Tibial nerve (tissue), 4 donors: ENCODE data around the gene IGSF22. TPM values are rescaled to one million over a fixed set of nuclear protein-coding genes. Genes with fewer than 3 reads are reported as not detected.
A peak's percentile ranks its signal among the peaks of the same experiment; 100 is the strongest.

Experiments used
- DNase-seq, 2 donors: peaks; one replicate each; pipeline ENCODE4 v3.0.0-alpha.2; 2019; ENCODE audit warnings: low spot score in 2 of 2
- H3K27ac ChIP-seq, 4 donors: fragments of 200-600 bp; sonication (generic) in 3 of 4; one replicate each; pipeline ENCODE4 v1.5.1; 2017 to 2019; ENCODE audit warnings: mild to moderate bottlenecking in 1 of 4
- H3K27me3 ChIP-seq, 2 donors: fragments of 200-600 bp; sonication (generic) in 1 of 2; one replicate each; pipeline versions ENCODE4 v1.5.1 to v1.6.0; 2017 to 2019
- H3K36me3 ChIP-seq, 3 donors: fragments of 200-600 bp; sonication (generic); one replicate each; pipeline ENCODE4 v1.5.1; 2018 to 2019
- H3K4me1 ChIP-seq, 4 donors: fragments of 200-600 bp; sonication (generic) in 3 of 4; one replicate each; pipeline ENCODE4 v1.5.1; 2017 to 2019
- H3K4me3 ChIP-seq, 4 donors: fragments of 200-600 bp; sonication (generic) in 3 of 4; one replicate each; pipeline ENCODE4 v1.5.1; 2017 to 2019; ENCODE audit warnings: mild to moderate bottlenecking in 1 of 4, moderate library complexity in 1 of 4
- H3K9me3 ChIP-seq, 4 donors: fragments of 200-600 bp; sonication (generic) in 3 of 4; one replicate each; pipeline ENCODE4 v1.5.1; 2017 to 2019
- EP300 ChIP-seq, 2 donors: sonication (generic); formaldehyde crosslinking; IDR thresholded peaks; one replicate each; pipeline ENCODE4 v1.6.1; 2017; ENCODE audit warnings: antibody characterized with exemption in 2 of 2, mild to moderate bottlenecking in 1 of 2
- POLR2A ChIP-seq, 2 donors: fragments of 450-650 bp; IDR thresholded peaks; one replicate each; pipeline ENCODE4 v1.6.1; 2017; ENCODE audit warnings: antibody characterized with exemption in 2 of 2, mild to moderate bottlenecking in 2 of 2, moderate library complexity in 2 of 2
- WGBS, 2 donors: methylation state at CpG; one replicate each; pipeline ENCODE4 v1.1.5; 2018; 5-methylcytosine and 5-hydroxymethylcytosine counted together
- total RNA-seq, 4 donors: library from RNA; depleted of rRNA; stranded (reverse); fragments of >200 nt; gene quantifications; one replicate each; pipeline ENCODE4 v1.1.0, GENCODE V29; 2016
- TF ChIP-seq, protein P1 (sequence below), 5 experiments: fragments of 200-600 bp in 3 of 5; fragments of 450-650 bp in 2 of 5; sonication (generic) in 3 of 5; IDR thresholded peaks; one replicate each; pipeline ENCODE4 v1.5.1; 2016 to 2019; ENCODE audit warnings: antibody characterized with exemption in 5 of 5, mild to moderate bottlenecking in 3 of 5, moderate library complexity in 2 of 5

Gene IGSF22
- total RNA-seq, 4 donors from 2014 or later = 0.44 to 0.90 TPM; not detected in 2

GRCh38 chr11:18731441-18731840 is 5.5 kb upstream of the IGSF22 start:
- DNase-seq = no peak
- WGBS, 2 donors = 87 to 100% methylated on average over 2 of the region's 2 CpGs
- TF ChIP-seq EP300 (IDR thresholded peaks at IDR 0.05) = no peak
- TF ChIP-seq, protein P1, sequence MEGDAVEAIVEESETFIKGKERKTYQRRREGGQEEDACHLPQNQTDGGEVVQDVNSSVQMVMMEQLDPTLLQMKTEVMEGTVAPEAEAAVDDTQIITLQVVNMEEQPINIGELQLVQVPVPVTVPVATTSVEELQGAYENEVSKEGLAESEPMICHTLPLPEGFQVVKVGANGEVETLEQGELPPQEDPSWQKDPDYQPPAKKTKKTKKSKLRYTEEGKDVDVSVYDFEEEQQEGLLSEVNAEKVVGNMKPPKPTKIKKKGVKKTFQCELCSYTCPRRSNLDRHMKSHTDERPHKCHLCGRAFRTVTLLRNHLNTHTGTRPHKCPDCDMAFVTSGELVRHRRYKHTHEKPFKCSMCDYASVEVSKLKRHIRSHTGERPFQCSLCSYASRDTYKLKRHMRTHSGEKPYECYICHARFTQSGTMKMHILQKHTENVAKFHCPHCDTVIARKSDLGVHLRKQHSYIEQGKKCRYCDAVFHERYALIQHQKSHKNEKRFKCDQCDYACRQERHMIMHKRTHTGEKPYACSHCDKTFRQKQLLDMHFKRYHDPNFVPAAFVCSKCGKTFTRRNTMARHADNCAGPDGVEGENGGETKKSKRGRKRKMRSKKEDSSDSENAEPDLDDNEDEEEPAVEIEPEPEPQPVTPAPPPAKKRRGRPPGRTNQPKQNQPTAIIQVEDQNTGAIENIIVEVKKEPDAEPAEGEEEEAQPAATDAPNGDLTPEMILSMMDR (IDR thresholded peaks at IDR 0.05) = no peak
- TF ChIP-seq POLR2A (IDR thresholded peaks at IDR 0.05) = no peak
- H3K4me3 ChIP-seq = no peak overlapping the region
- H3K4me1 ChIP-seq = peaks cover 0 to 12% (median 0%) of the 10 kb centered on the region in 4 donors
- H3K36me3 ChIP-seq = no peaks in the 10 kb centered on the region
- H3K27ac ChIP-seq = no peak overlapping the region
- H3K27me3 ChIP-seq = no peaks in the 10 kb centered on the region
- no peaks in the 10 kb centered on the region for H3K9me3 ChIP-seq

DNA sequence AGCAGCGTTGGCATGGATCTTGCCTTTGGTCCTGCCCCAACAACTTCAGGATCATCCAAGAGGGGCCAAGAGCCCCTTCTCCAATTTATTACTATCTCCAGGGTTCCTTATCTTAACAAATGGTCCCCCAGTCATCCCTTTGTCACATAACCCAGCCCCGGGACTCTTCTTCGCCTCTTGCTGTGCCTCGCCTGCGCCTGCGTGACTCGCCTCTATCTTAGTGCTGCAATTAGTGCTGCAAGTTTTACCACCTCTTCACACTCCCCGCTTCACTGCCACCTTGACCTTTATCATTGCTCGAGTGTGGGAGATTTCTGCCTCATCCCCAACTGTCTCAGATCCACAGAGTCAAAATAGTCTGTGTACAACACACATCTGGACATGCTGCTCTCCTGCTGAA is 4.0 kb upstream of the IGSF22 start:
- no peak overlapping the region for H3K27ac ChIP-seq
- TF ChIP-seq, protein P1 (IDR thresholded peaks at IDR 0.05) = no peak
- TF ChIP-seq EP300 (IDR thresholded peaks at IDR 0.05) = no peak
- TF ChIP-seq POLR2A (IDR thresholded peaks at IDR 0.05) = no peak
- peaks cover 0 to 12% (median 0%) of the 10 kb centered on the region in 4 donors for H3K4me1 ChIP-seq
- 85 to 87% methylated on average over 9 of the region's 9 CpGs for WGBS, 2 donors
- H3K9me3 ChIP-seq = no peaks in the 10 kb centered on the region
- H3K36me3 ChIP-seq = no peaks in the 10 kb centered on the region
- no peaks in the 10 kb centered on the region for H3K27me3 ChIP-seq
- no peak for DNase-seq
- no peak overlapping the region for H3K4me3 ChIP-seq

DNA sequence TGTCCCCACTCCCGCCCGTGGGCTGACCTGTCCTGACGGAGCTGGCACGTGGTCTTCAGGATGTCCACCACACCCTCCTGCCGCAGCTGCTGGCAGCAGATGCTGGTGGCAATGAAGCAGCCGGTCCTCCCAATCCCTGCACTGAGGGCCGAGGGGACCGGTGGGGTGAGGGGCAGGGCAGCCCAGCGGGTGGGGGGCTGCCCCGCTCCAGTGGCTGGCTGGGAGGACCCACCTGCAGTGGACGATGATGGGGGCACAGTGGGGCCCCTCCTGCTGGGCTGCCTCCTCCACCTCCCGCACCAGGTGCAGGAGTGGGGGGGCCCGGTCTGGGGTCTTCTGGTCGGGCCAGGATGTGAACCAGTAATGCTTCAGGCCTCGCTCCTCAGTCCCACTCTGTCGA is 3.4 kb upstream of the IGSF22 start:
- WGBS, 2 donors = 85 to 91% methylated on average over 11 to 14 of the region's 16 CpGs
- H3K4me3 ChIP-seq = no peak overlapping the region
- H3K36me3 ChIP-seq = no peaks in the 10 kb centered on the region
- H3K9me3 ChIP-seq = no peaks in the 10 kb centered on the region
- peaks cover 0 to 12% (median 0%) of the 10 kb centered on the region in 4 donors for H3K4me1 ChIP-seq
- no peak overlapping the region for H3K27ac ChIP-seq
- TF ChIP-seq POLR2A (IDR thresholded peaks at IDR 0.05) = no peak
- no peak for TF ChIP-seq EP300 (IDR thresholded peaks at IDR 0.05)
- TF ChIP-seq, protein P1 (IDR thresholded peaks at IDR 0.05) = no peak
- DNase-seq = no peak
- H3K27me3 ChIP-seq = no peaks in the 10 kb centered on the region

DNA sequence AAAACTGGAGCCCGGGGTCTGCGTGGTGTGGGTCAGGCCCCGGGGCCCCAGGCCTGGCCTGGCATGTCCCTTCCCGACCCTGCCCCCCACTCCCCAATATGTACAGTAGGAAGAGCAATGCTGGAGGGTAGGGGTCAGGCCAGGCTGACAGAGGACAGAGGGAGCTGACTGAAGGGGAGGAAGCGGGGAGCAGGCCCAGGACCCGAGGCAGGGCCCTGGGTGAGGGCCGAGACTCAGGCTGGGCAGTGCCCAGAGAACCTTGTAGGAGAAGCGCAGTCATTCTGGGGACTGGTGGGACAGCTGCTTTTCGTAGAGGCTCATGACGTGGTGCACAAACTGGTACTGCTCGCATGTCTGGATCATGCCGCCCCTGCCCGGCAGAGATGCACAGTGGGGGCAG is 2.7 kb upstream of the IGSF22 start:
- peaks cover 0 to 12% (median 0%) of the 10 kb centered on the region in 4 donors for H3K4me1 ChIP-seq
- TF ChIP-seq, protein P1 (IDR thresholded peaks at IDR 0.05) = no peak
- TF ChIP-seq POLR2A (IDR thresholded peaks at IDR 0.05) (no peak), EP300 (IDR thresholded peaks at IDR 0.05) (no peak)
- no peaks in the 10 kb centered on the region for H3K36me3 ChIP-seq
- no peak overlapping the region for H3K4me3 ChIP-seq
- no peaks in the 10 kb centered on the region for H3K27me3 ChIP-seq
- DNase-seq = no peak
- H3K9me3 ChIP-seq = no peaks in the 10 kb centered on the region
- H3K27ac ChIP-seq = no peak overlapping the region
- 91% methylated on average over 13 of the region's 13 CpGs for WGBS, 2 donors

- H3K4me1 ChIP-seq = peaks cover 0 to 12% (median 0%) of the 10 kb centered on the region in 4 donors
- no peaks in the 10 kb centered on the region for H3K36me3 ChIP-seq
- no peaks in the 10 kb centered on the region for H3K27me3 ChIP-seq
- H3K4me3 ChIP-seq = no peak overlapping the region
- no peak overlapping the region for H3K27ac ChIP-seq
- peak in 1 of 2 donors; percentile 16 for DNase-seq
- no peak for TF ChIP-seq EP300 (IDR thresholded peaks at IDR 0.05)
- TF ChIP-seq, protein P1 (IDR thresholded peaks at IDR 0.05) = peak; percentile 68 to 79 (median 71)
- 52 to 58% methylated on average over 10 of the region's 10 CpGs for WGBS, 2 donors
- H3K9me3 ChIP-seq = no peaks in the 10 kb centered on the region
These were observed 1.7 kb upstream of the IGSF22 start for GRCh38 chr11:18727479-18728236.
